Endothelial cell of umbilical vein (primary cell): ENCODE measurements around the gene AP2A2. TPM values are rescaled to one million over a fixed set of nuclear protein-coding genes. Genes with fewer than 3 reads are reported as not detected.

Experiments used
- BruUV-seq: library from RNA; stranded (reverse); fragments of 400-500 nt; replicated peaks from 2 replicates; lab custom pipeline; 2021; lab: Mats Ljungman, UMichigan
- CTCF ChIA-PET: fragments of 300-600, 350-600 bp; sonication (Branson Sonifier 250); formaldehyde crosslinking; loops from one replicate; lab custom pipeline; 2021; ENCODE audit warnings: antibody characterized with exemption, inconsistent platforms; lab: Charles Lee
- POLR2A ChIA-PET: fragments of 300-600, 350-600 bp; sonication (Branson Sonifier 250); formaldehyde crosslinking; loops from one replicate; lab custom pipeline; 2021; ENCODE audit warnings: antibody characterized with exemption, inconsistent platforms; lab: Charles Lee
- DNase-seq: peaks from one replicate; pipeline ENCODE4 v3.0.0-alpha.2; 2011; ENCODE audit warnings: low read depth, low spot score
- FAIRE-seq: peaks from 2 replicates; lab custom pipeline; 2011; peaks lifted over from hg19 to GRCh38; lab: Jason Lieb, UNC
- H2AFZ ChIP-seq: 2 replicates; pipeline ENCODE4 v1.6.0; 2012; ENCODE audit warnings: low read depth, low read length, control low read depth, inconsistent platforms
- H3K27ac ChIP-seq: 2 replicates; pipeline ENCODE4 v1.5.1; 2011; ENCODE audit warnings: low read depth, mild to moderate bottlenecking, control low read depth, low read length, moderate library complexity; ENCODE audit not compliant: insufficient read depth
- H3K27me3 ChIP-seq, 2 experiments: 2 replicates each; pipeline versions ENCODE4 v1.6.0 to v1.6.1; 2011; ENCODE audit warnings: low read length in 2 of 2, mixed read lengths in 1 of 2; ENCODE audit not compliant: control insufficient read depth in 2 of 2, insufficient read depth in 2 of 2
- H3K36me3 ChIP-seq, 2 experiments: 2 replicates in 1 of 2; 3 replicates in 1 of 2; pipeline ENCODE4 v1.5.1; 2011; ENCODE audit warnings: low read length in 2 of 2, mild to moderate bottlenecking in 1 of 2, moderate library complexity in 1 of 2; ENCODE audit not compliant: control insufficient read depth in 2 of 2, insufficient read depth in 2 of 2; ENCODE audit errors: extremely low read depth in 1 of 2
- H3K4me1 ChIP-seq: 3 replicates; pipeline ENCODE4 v1.5.1; 2011; ENCODE audit warnings: mild to moderate bottlenecking, low read length; ENCODE audit not compliant: control insufficient read depth, insufficient read depth; ENCODE audit errors: extremely low read depth
- H3K4me2 ChIP-seq: 2 replicates; pipeline ENCODE4 v1.6.1; 2011; ENCODE audit warnings: low read length, control low read depth, mixed read lengths; ENCODE audit not compliant: insufficient read depth
- H3K4me3 ChIP-seq, 3 experiments: fragments of 200-600 bp in 1 of 3; sonication (generic), shearing (Covaris generic) in 1 of 3; replicated peaks in 1 of 3; 2 replicates each; pipeline ENCODE4 v1.5.1; 2011 to 2016; ENCODE audit warnings: control low read depth in 3 of 3, low read length in 3 of 3, mild to moderate bottlenecking in 2 of 3, inconsistent platforms in 1 of 3, low read depth in 1 of 3, moderate library complexity in 1 of 3; ENCODE audit not compliant: insufficient read depth in 1 of 3
- H3K79me2 ChIP-seq: 2 replicates; pipeline ENCODE4 v1.6.0; 2012; ENCODE audit warnings: low read length, inconsistent platforms; ENCODE audit not compliant: control insufficient read depth, insufficient read depth
- H3K9ac ChIP-seq: replicated peaks from 2 replicates; pipeline ENCODE3; 2011; ENCODE audit warnings: low read length, control low read depth; ENCODE audit not compliant: insufficient read depth; ENCODE audit errors: extremely low read depth
- H3K9me1 ChIP-seq: replicated peaks from 3 replicates; pipeline ENCODE4 v1.6.0; 2011; ENCODE audit warnings: mild to moderate bottlenecking, low read length; ENCODE audit not compliant: control insufficient read depth, insufficient read depth; ENCODE audit errors: extremely low read depth
- H3K9me3 ChIP-seq: replicated peaks from 2 replicates; pipeline ENCODE4 v1.5.1; 2012; ENCODE audit warnings: low read length, inconsistent platforms; ENCODE audit not compliant: control insufficient read depth, insufficient read depth
- H4K20me1 ChIP-seq: replicated peaks from 2 replicates; pipeline ENCODE3; 2011; ENCODE audit warnings: mild to moderate bottlenecking, low read length; ENCODE audit not compliant: control insufficient read depth, insufficient read depth; ENCODE audit errors: extremely low read depth
- CTCF ChIP-seq, 2 donors: IDR thresholded peaks; 1 replicate in 1 of 2; 2 replicates in 1 of 2; pipeline ENCODE4 v1.5.1; 2011; ENCODE audit warnings: low read length in 2 of 2, mild to moderate bottlenecking in 2 of 2, moderate library complexity in 2 of 2, control low read depth in 1 of 2, inconsistent platforms in 1 of 2, low read depth in 1 of 2; ENCODE audit not compliant: insufficient read depth in 1 of 2; ENCODE audit errors: extremely low read depth in 1 of 2
- EZH2 ChIP-seq: IDR thresholded peaks from 2 replicates; pipeline ENCODE4 v1.6.1; 2012; ENCODE audit warnings: borderline replicate concordance, low read depth, mild to moderate bottlenecking, moderate library complexity, low read length, inconsistent platforms; ENCODE audit not compliant: severe bottlenecking
- FOS ChIP-seq: IDR thresholded peaks from 2 replicates; pipeline ENCODE4 v1.6.1; 2011; ENCODE audit warnings: mild to moderate bottlenecking, low read length, moderate library complexity, borderline replicate concordance; ENCODE audit not compliant: insufficient read depth
- GATA2 ChIP-seq: IDR thresholded peaks from 2 replicates; pipeline ENCODE4 v1.7.0; 2011; ENCODE audit warnings: low read depth, mild to moderate bottlenecking, moderate library complexity, mixed read lengths, low read length; ENCODE audit not compliant: insufficient read length, insufficient read depth
- JUN ChIP-seq: IDR thresholded peaks from 2 replicates; pipeline ENCODE4 v1.6.1; 2011; ENCODE audit warnings: borderline replicate concordance, low read depth; ENCODE audit not compliant: insufficient read length, insufficient read depth
- MAX ChIP-seq: IDR thresholded peaks from 2 replicates; pipeline ENCODE4 v1.6.1; 2011; ENCODE audit not compliant: insufficient read depth, insufficient read length
- MYC ChIP-seq: IDR thresholded peaks from one replicate; pipeline ENCODE4 v1.6.1; 2011; ENCODE audit warnings: mild to moderate bottlenecking, low read depth, low read length
- POLR2A ChIP-seq: IDR thresholded peaks from 2 replicates; pipeline ENCODE4 v1.6.1; 2012; ENCODE audit warnings: low read depth, mild to moderate bottlenecking, control low read depth, low read length
- POLR2AphosphoS5 ChIP-seq: IDR thresholded peaks from 2 replicates; pipeline ENCODE4 v1.6.1; 2012; ENCODE audit warnings: low read depth, mild to moderate bottlenecking, control low read depth, low read length, moderate library complexity; ENCODE audit not compliant: insufficient read depth
- dilution Hi-C: fragments of 300-500 bp; cut with MboI; formaldehyde crosslinking; loops from one replicate; pipeline ENCODE4 v1.15.0; 2019; ENCODE audit warnings: low sequenced_read_pairs; ENCODE audit not compliant: extremely low pct_ligation_motif_present
- intact Hi-C: fragments of 100-400 bp; cut with micrococcal nuclease; formaldehyde crosslinking; loops from one replicate; pipeline ENCODE4 v1.10.0; 2022
- polyA plus RNA-seq, 4 experiments: library from polyadenylated mRNA; depleted of rRNA in 3 of 4; stranded (reverse) in 3 of 4; unstranded in 1 of 4; fragments of >200 nt; gene quantifications; 2 replicates each; pipeline versions ENCODE4 v1.2.1 to v1.2.3, GENCODE V29; 2011 to 2012; ENCODE audit warnings: missing spikeins in 1 of 4
- total RNA-seq: library from RNA; stranded (reverse); gene quantifications from 2 replicates; pipeline ENCODE4 v1.2.3, GENCODE V29; 2021

AP2A2 gene
- total and polyA plus RNA-seq, 2 donors (not counting 3 experiments of a cell fraction or from before 2014, with no cell fraction given): 89.5 to 92.6 TPM

- Histone ChIP-seq H3K27me3 (no peaks in the 10 kb centered on the region), H3K36me3 (no peaks in the 10 kb centered on the region), H4K20me1 (no peaks in the 10 kb centered on the region), H3K9ac (no peak overlapping the region), H3K27ac (no peak overlapping the region), H3K9me3 (no peaks in the 10 kb centered on the region), H3K9me1 (no peaks in the 10 kb centered on the region), H3K4me3 (no peak overlapping the region), H3K4me1 (peaks cover 8% of the 10 kb centered on the region), H2AFZ (no peak overlapping the region), H3K79me2 (peaks cover 12% of the 10 kb centered on the region), H3K4me2 (no peak overlapping the region)
- no TSS peak for BruUV-seq
- FAIRE-seq: no peak
- intact Hi-C loops (loop anchor here (5.0 kb wide), 1 partner anchor 138 kb away; no protein-coding TSS in a partner anchor), dilution Hi-C loops (no loop called here)
- CTCF ChIA-PET: no interaction called here
- no peak for DNase-seq
- TF ChIP-seq MYC (no peak), POLR2A (no peak), CTCF (IDR thresholded peaks at IDR 0.05; ENCODE audit: extremely low read depth in 1 of 2, insufficient read depth in 1 of 2, low read depth in 1 of 2, low read length in 2 of 2) (no peak), MAX (no peak), FOS (no peak), JUN (no peak), POLR2AphosphoS5 (no peak), EZH2 (no peak), GATA2 (no peak)
- POLR2A ChIA-PET: no interaction called here
These were observed 11.5 kb upstream of the AP2A2 start for GRCh38 chr11:914204-914603.
